ENCODE measurements around the gene TRPM6.

DNA sequence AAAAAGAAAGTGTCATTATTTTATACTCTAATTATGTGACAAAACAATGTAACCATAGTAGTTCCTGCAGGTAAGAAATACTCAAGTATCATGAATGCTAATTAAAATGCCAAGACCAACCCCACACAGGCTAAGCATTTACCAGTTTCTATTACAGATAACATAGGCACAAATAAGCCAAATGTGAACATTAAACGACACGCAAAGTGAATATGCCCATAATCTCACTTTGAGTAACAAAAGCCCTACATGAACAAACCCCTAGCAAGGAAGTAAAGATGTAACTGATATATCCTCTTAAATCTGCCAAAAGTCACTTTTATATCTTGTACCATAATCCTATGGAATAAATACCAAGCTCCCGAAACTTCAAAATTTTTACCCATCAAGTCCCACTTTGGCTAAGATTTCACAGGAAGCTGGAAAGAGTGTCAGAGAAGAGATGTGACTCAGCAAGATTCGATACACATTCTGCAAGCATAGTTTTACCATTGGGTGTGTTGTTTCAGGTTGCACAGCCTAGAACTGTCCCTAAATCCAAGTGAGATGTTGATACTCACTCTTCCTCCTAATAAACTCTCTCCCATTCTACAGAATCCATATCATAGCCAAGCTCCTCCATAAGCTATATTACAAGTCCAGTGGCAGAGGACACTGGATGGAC lies 28.8 kb downstream of the TRPM6 start:
- TF ChIP-seq, protein P1, sequence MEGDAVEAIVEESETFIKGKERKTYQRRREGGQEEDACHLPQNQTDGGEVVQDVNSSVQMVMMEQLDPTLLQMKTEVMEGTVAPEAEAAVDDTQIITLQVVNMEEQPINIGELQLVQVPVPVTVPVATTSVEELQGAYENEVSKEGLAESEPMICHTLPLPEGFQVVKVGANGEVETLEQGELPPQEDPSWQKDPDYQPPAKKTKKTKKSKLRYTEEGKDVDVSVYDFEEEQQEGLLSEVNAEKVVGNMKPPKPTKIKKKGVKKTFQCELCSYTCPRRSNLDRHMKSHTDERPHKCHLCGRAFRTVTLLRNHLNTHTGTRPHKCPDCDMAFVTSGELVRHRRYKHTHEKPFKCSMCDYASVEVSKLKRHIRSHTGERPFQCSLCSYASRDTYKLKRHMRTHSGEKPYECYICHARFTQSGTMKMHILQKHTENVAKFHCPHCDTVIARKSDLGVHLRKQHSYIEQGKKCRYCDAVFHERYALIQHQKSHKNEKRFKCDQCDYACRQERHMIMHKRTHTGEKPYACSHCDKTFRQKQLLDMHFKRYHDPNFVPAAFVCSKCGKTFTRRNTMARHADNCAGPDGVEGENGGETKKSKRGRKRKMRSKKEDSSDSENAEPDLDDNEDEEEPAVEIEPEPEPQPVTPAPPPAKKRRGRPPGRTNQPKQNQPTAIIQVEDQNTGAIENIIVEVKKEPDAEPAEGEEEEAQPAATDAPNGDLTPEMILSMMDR (IDR thresholded peaks at IDR 0.05), result no peak
- TF ChIP-seq ZFX (IDR thresholded peaks at IDR 0.05; ENCODE audit: borderline replicate concordance), result no peak

Data from 22Rv1 (cell line).